ENCODE results near the gene RELL1. TPM values are rescaled to one million over a fixed set of nuclear protein-coding genes. Genes with fewer than 3 reads are reported as not detected.

Gene RELL1
- total and polyA plus RNA-seq, 4 donors, result 1.8 to 47.4 (median 20.6) TPM

GRCh38 chr4:37687681-37688080 lies 1.5 kb upstream of the RELL1 start:
- 89 to 94% methylated on average over 9 of the region's 9 CpGs for whole genome bisulfite sequencing, 2 donors
- DNase-seq (peak in 1 of 3 donors; percentile 4), ATAC-seq (ENCODE audit: insufficient read depth, low FRiP score) (no peak)
- no peak overlapping the region for H3K9ac ChIP-seq (ENCODE audit: insufficient read depth in 1 of 2, low read length in 2 of 2)
- H3K9me3 ChIP-seq (ENCODE audit: control insufficient read depth in 4 of 4, insufficient read depth in 3 of 4, low read length in 3 of 4), result no peaks in the 10 kb centered on the region
- H3K27me3 ChIP-seq (ENCODE audit: control insufficient read depth in 3 of 3, insufficient read depth in 3 of 3, low read length in 2 of 3), result no peaks in the 10 kb centered on the region
- no peak overlapping the region for H3K4me3 ChIP-seq
- H3K27ac ChIP-seq (ENCODE audit: low read depth in 1 of 2, low read length in 1 of 2), result no peak overlapping the region
- H3K36me3 ChIP-seq (ENCODE audit: control insufficient read depth in 4 of 4, insufficient read depth in 4 of 4, low read length in 4 of 4), result no peaks in the 10 kb centered on the region
- TF ChIP-seq CTCF (IDR thresholded peaks at IDR 0.05; ENCODE audit: control extremely low read depth, extremely low read depth), result no peak
- H3K4me1 ChIP-seq (ENCODE audit: control insufficient read depth in 5 of 5, insufficient read depth in 5 of 5, low read length in 5 of 5), result peaks cover 0 to 19% (median 14%) of the 10 kb centered on the region in 5 donors

GRCh38 chr4:37687194-37687562 lies 1.0 kb upstream of the RELL1 start:
- H3K27me3 ChIP-seq (ENCODE audit: control insufficient read depth in 3 of 3, insufficient read depth in 3 of 3, low read length in 2 of 3), result no peaks in the 10 kb centered on the region
- TF ChIP-seq CTCF (IDR thresholded peaks at IDR 0.05; ENCODE audit: control extremely low read depth, extremely low read depth), result no peak
- DNase-seq (no peak), ATAC-seq (ENCODE audit: insufficient read depth, low FRiP score) (no peak)
- 38 to 39% methylated on average over 9 of the region's 9 CpGs for WGBS, 2 donors
- no peaks in the 10 kb centered on the region for H3K9me3 ChIP-seq (ENCODE audit: control insufficient read depth in 4 of 4, insufficient read depth in 3 of 4, low read length in 3 of 4)
- H3K36me3 ChIP-seq (ENCODE audit: control insufficient read depth in 4 of 4, insufficient read depth in 4 of 4, low read length in 4 of 4), result no peaks in the 10 kb centered on the region
- peaks cover 0 to 22% (median 14%) of the 10 kb centered on the region in 5 donors for H3K4me1 ChIP-seq (ENCODE audit: control insufficient read depth in 5 of 5, insufficient read depth in 5 of 5, low read length in 5 of 5)
- H3K9ac ChIP-seq (ENCODE audit: insufficient read depth in 1 of 2, low read length in 2 of 2), result peak overlapping the region in 1 of 2 donors; percentile 67
- peak overlapping the region in 1 of 2 donors; percentile 72 for H3K27ac ChIP-seq (ENCODE audit: low read depth in 1 of 2, low read length in 1 of 2)
- H3K4me3 ChIP-seq, result no peak overlapping the region

- Histone ChIP-seq H3K4me1 (ENCODE audit: control insufficient read depth in 5 of 5, insufficient read depth in 5 of 5, low read length in 5 of 5) (peaks cover 0 to 22% (median 14%) of the 10 kb centered on the region in 5 donors), H3K9ac (ENCODE audit: insufficient read depth in 1 of 2, low read length in 2 of 2) (peak overlapping the region; percentile 56 to 72), H3K36me3 (ENCODE audit: control insufficient read depth in 4 of 4, insufficient read depth in 4 of 4, low read length in 4 of 4) (no peaks in the 10 kb centered on the region), H3K27me3 (ENCODE audit: control insufficient read depth in 3 of 3, insufficient read depth in 3 of 3, low read length in 2 of 3) (no peaks in the 10 kb centered on the region), H3K27ac (ENCODE audit: low read depth in 1 of 2, low read length in 1 of 2) (peak overlapping the region; percentile 99), H3K9me3 (ENCODE audit: control insufficient read depth in 4 of 4, insufficient read depth in 3 of 4, low read length in 3 of 4) (no peaks in the 10 kb centered on the region), H3K4me3 (peak overlapping the region; percentile 94)
- 0 to 1% methylated on average over 37 to 75 of the region's 75 CpGs for WGBS, 2 donors
- TF ChIP-seq CTCF (IDR thresholded peaks at IDR 0.05; ENCODE audit: control extremely low read depth, extremely low read depth), result no peak
- ATAC-seq (ENCODE audit: insufficient read depth, low FRiP score), result peak; percentile 10
- DNase-seq, result peak; percentile 69 to 78 (median 78)
Observed at GRCh38 chr4:37685823-37686372, 278 bp downstream of the RELL1 start.

Data from lung (tissue), 12 donors.